ENCODE measurements around the gene THAP5.
"Not testable (repeated sequence)": the region's sequence is repeated elsewhere in the genome, so short reads cannot be mapped to it uniquely, and the experiment has no call there.

DNA sequence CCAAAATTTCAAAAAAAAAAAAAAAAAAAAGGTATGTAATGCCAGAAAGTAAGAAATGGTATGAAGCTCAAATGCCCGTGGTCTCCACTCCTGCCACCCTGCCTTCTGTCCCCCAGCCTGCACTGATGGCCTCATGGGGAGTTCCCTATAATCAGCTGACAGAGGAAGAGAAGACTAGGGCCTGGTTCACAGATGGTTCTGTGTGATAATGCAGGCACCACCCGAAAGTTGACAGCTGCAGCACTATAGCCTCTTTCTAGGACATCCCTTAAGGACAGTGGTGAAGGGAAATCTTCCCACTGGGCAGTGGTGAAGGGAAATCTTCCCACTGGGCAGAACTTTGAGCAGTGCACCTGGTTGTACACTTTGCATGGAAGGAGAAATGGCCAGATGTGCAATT, 31.3 kb downstream of the THAP5 start:
- not testable (repeated sequence) for TF ChIP-seq SMC3 (conservative IDR thresholded peaks at IDR 0.05; ENCODE audit: poor library complexity)
- TF ChIP-seq, protein P1, sequence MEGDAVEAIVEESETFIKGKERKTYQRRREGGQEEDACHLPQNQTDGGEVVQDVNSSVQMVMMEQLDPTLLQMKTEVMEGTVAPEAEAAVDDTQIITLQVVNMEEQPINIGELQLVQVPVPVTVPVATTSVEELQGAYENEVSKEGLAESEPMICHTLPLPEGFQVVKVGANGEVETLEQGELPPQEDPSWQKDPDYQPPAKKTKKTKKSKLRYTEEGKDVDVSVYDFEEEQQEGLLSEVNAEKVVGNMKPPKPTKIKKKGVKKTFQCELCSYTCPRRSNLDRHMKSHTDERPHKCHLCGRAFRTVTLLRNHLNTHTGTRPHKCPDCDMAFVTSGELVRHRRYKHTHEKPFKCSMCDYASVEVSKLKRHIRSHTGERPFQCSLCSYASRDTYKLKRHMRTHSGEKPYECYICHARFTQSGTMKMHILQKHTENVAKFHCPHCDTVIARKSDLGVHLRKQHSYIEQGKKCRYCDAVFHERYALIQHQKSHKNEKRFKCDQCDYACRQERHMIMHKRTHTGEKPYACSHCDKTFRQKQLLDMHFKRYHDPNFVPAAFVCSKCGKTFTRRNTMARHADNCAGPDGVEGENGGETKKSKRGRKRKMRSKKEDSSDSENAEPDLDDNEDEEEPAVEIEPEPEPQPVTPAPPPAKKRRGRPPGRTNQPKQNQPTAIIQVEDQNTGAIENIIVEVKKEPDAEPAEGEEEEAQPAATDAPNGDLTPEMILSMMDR (IDR thresholded peaks at IDR 0.05; ENCODE audit: poor library complexity, severe bottlenecking) = not testable (repeated sequence)

Measured in neural cell (in vitro differentiated cells).